NOMO-1 treated with DMSO at 0.1 percent for 48 hours (cell line): Measurements from ENCODE around the gene USP13.

Experiments used
- DNase-seq: peaks from one replicate; lab custom pipeline; 2025; ENCODE audit not compliant: unreplicated experiment; lab: John Stamatoyannopoulos, UW

USP13 gene

GRCh38 chr3:179837374-179837773 lies 184.5 kb downstream of the USP13 start:
- no peak for DNase-seq
